GM11168 (cell line): ENCODE data around the gene INVS.
"Not testable (repeated sequence)": the region's sequence is repeated elsewhere in the genome, so short reads cannot be mapped to it uniquely, and the experiment has no call there.

ENCODE experiments used
- in situ Hi-C: fragments of 300-500 bp; cut with MboI; formaldehyde crosslinking; loops from one replicate; pipeline ENCODE4 v1.12.0; 2022; ENCODE audit warnings: low sequenced_read_pairs; ENCODE audit not compliant: unreplicated experiment

INVS gene

GRCh38 chr9:100117316-100117715 is 18.3 kb downstream of the INVS start:
- in situ Hi-C loops = no loop called here

GRCh38 chr9:100120286-100120685 is 21.2 kb downstream of the INVS start:
- in situ Hi-C loops = no loop called here

DNA sequence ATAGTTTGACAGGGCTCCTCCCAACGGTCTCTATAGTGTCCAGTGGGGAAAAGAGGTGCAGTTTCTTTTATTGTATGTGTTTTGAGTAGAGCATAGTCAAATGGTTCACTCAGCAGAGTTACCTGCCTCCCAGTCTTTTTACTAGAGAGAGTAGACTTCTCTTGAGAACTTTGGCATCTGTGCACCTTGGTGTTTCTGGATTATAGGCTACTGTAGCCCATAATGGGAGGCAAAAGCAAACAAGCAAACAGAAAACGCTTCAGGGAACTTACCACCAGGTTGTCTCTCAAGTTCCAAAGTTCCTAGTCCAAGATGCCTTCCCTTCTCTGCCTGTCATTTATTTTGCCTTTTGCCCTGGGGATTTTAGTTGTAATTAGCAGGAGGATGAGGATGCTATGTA is 26.2 kb downstream of the INVS start:
- in situ Hi-C loops = no loop called here

- in situ Hi-C loops = no loop called here
These were observed 26.9 kb downstream of the INVS start for GRCh38 chr9:100125910-100126309.

- in situ Hi-C loops = no loop called here
These were observed 27.4 kb downstream of the INVS start for GRCh38 chr9:100126423-100126822.

- in situ Hi-C loops = no loop called here
These were observed 30.7 kb downstream of the INVS start for GRCh38 chr9:100129772-100130171.

DNA sequence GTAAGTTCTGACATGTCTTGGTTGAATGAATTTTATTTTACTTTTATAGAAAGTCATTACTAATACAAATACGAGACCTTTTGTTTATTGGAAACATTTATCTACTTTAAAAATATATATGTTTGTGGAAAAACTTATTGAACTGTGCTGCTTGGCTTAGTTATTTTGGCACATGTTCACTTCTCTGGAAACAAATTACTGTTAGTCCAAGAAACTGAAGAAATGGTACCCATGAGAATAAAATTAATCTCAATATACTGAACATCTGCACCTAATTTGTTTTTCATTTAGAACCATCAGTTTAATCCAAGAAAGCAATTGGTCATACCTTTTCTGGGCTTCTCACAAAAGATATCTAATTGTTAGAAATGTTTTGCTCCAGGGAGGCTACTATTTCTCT is 32.2 kb downstream of the INVS start:
- in situ Hi-C loops = no loop called here

DNA sequence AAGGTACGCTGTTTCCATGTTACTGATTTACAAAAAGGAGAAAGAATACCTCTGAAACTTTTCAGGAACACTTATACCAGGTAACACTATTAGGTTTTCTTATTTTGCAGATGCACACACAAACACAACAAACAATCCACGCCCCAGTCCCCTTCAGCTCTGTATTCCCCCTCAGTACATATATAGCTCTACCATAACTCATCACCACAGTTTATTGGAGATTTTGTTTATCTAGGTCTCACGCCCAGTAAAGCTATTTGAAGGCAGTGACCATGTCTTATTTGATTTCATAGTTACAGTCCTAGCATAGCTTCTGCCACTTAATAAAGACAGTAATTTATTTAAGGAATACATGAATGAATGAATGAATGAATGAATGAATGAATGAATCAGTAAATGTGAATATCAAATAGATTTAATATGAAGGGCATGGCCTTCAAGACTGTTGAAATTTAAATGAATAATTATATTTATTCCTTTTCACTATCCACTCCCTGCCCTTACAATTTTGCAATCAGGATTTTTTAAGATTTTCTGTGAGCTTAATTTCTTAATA is 32.9 kb downstream of the INVS start:
- in situ Hi-C loops = no loop called here

GRCh38 chr9:100134731-100135130 is 35.7 kb downstream of the INVS start:
- in situ Hi-C loops = no loop called here

DNA sequence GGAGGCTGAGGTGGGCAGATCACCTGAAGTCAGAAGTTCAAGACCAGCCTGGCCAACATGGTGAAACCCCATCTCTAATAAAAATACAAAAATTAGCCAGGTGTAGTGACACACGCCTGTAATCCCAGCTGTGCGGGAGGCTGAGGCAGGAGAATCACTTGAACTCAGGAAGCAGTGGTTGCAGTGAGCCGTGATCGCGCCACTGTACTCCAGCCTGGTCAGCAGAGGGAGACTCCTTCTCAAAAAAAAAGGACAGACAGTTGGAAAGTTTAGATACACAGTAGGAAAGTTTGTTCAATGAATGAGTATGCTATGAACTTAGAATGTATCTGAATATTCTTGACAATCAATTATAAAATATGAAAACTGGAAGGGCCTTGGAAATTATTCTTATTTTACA is 37.8 kb downstream of the INVS start:
- in situ Hi-C loops = not testable (repeated sequence)

- in situ Hi-C loops = not testable (repeated sequence)
These were observed 41.3 kb downstream of the INVS start for GRCh38 chr9:100140303-100140702.

- in situ Hi-C loops = not testable (repeated sequence)
These were observed 42.8 kb downstream of the INVS start for GRCh38 chr9:100141862-100142261.

GRCh38 chr9:100145167-100145934 is 46.3 kb downstream of the INVS start:
- in situ Hi-C loops = not testable (repeated sequence)

DNA sequence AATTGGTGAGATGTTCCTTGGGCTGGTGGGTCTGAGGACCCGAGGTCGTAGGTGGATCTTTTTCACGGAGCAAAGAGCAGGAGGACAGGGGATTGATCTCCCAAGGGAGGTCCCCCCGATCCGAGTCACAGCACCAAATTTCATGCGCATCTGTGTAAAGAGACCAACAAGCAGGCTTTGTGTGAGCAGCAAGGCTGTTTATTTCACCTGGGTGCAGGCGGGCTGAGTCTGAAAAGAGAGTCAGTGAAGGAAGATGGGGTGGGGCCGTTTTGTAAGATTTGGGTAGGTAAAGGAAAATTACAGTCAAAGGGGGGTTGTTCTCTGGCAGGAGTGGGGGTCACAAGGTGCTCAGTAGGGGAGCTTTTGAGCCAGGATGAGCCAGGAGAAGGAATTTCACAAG is 46.9 kb downstream of the INVS start:
- in situ Hi-C loops = not testable (repeated sequence)

DNA sequence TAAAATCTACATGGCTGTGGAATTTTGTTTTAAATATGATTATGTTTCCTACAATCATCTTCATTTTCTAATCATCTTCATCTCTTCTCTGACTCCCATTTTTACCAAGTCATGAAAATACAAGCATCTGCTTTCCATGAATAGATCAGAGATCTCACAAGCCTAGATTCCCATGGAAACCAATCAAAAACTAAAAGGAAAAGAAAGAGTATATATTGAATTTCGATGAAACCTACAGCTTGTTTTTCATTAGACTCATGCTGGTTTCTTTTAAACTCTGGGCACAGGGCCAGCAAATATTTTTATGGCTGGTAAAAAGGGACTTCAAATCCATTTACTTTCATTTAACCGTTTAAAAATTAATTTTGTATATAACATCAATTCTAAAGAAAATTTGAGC is 51.2 kb downstream of the INVS start:
- in situ Hi-C loops = no loop called here

DNA sequence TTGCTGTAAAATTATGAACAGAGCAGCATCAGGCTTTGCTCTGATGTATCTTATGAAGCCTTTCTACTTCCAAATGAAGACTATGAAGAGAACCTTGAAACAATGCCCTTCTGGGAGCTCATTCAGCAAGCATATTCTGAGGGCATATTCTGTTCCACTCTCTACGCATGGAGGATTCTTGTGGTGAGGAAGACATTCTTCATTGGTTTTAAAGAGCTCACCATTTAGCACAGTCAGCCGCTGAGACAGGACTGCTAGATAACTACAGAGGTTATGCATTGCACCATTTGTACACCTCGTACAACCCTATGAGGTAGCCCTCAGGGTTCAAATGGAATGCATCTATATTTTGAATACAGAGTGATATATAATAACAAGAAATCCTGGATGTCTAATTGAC is 61.0 kb downstream of the INVS start:
- in situ Hi-C loops = no loop called here

DNA sequence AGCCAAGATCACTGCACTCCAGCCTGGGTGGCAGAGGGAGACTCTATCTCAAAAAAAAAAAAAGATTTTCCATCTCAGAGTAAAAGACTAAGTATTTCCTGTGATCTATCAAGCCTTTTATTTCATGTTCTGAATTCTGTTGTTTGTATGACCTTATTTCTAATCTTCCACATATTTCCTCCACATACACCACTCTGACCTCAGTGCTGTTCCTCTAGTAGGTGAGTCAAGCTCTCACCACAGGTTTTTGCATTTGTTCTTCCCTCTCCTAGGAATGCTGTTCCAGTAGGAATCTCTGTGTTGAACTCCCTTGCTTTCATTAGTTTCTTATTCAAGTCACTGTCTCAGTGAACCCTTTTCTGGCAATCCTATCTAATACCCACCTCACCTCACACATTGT is 68.1 kb downstream of the INVS start:
- in situ Hi-C loops = no loop called here

- in situ Hi-C loops = no loop called here
These were observed 69.0 kb downstream of the INVS start for GRCh38 chr9:100167915-100168654.

- in situ Hi-C loops = no loop called here
These were observed 71.0 kb downstream of the INVS start for GRCh38 chr9:100170085-100170484.

GRCh38 chr9:100170556-100170955 is 71.5 kb downstream of the INVS start:
- in situ Hi-C loops = no loop called here

DNA sequence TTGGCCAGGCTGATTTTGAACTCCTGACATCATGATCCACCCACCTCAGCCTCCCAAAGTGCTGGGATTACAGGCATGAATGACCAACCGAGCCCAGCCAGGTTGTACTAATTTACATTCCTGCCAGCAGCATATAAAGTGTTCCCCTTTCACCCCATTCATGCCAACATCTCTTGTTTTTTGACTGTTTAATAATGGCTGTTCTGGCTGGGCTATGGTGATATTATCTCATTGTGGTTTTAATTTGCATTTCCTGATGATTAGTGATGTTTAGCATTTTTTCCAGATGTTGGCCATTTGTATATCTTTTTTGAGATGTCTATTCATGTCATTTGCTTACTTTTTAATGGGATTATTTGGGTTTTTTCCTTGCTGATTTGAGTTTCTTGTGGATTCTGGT is 87.3 kb downstream of the INVS start:
- in situ Hi-C loops = no loop called here
